PC-3 (cell line): Measurements from ENCODE around the gene LIN28B. TPM values are rescaled to one million over a fixed set of nuclear protein-coding genes. Genes with fewer than 3 reads are reported as not detected.

Source experiments
- ATAC-seq: fragments of 200-7000 bp; cut with Tn5 transposase; 2 replicates; pipeline ENCODE4 v1.9.1; 2020; ENCODE audit warnings: mild to moderate bottlenecking, moderate library complexity
- BruUV-seq: library from RNA; stranded (reverse); fragments of 400-500 nt; replicated peaks from 2 replicates; lab custom pipeline; 2021; lab: Mats Ljungman, UMichigan
- CTCF ChIA-PET: fragments of 300-600 bp; sonication (Branson Sonifier 250); formaldehyde crosslinking; loops from one replicate; lab custom pipeline; 2022; ENCODE audit warnings: antibody characterized with exemption; lab: Charles Lee
- POLR2A ChIA-PET: fragments of 300-600 bp; sonication (Branson Sonifier 250); formaldehyde crosslinking; loops from one replicate; lab custom pipeline; 2022; ENCODE audit warnings: antibody characterized with exemption; ENCODE audit not compliant: unreplicated experiment; lab: Charles Lee
- DNase-seq: peaks from one replicate; pipeline ENCODE4 v3.0.0-alpha.2; 2015
- H2AFZ ChIP-seq: fragments of 300-600 bp; sonication (generic); 2 replicates; pipeline ENCODE4 v1.6.0; 2016; ENCODE audit warnings: antibody characterized with exemption, low read length
- H3F3A ChIP-seq: fragments of 300-600 bp; sonication (generic); one replicate; pipeline ENCODE4 v1.6.0; 2017; ENCODE audit warnings: antibody characterized with exemption, low read length, control low read depth, mild to moderate bottlenecking; ENCODE audit not compliant: unreplicated experiment
- H3K27ac ChIP-seq: fragments of 300-600 bp; sonication (generic); 2 replicates; pipeline ENCODE4 v1.5.1; 2016; ENCODE audit warnings: mild to moderate bottlenecking, low read length
- H3K27me3 ChIP-seq: fragments of 300-600 bp; sonication (generic); 2 replicates; pipeline ENCODE4 v1.6.1; 2016; ENCODE audit warnings: low read length, mixed read lengths
- H3K36me3 ChIP-seq: fragments of 300-600 bp; sonication (generic); 2 replicates; pipeline ENCODE4 v1.6.1; 2016; ENCODE audit warnings: low read depth, mixed run types, low read length, mixed read lengths
- H3K4me1 ChIP-seq: fragments of 300-600 bp; sonication (generic); 2 replicates; pipeline ENCODE4 v1.5.1; 2016; ENCODE audit warnings: low read length; ENCODE audit not compliant: insufficient read depth
- H3K4me2 ChIP-seq: fragments of 300-600 bp; sonication (generic); 2 replicates; pipeline ENCODE4 v1.6.0; 2016; ENCODE audit warnings: low read length
- H3K4me3 ChIP-seq: fragments of 300-600 bp; sonication (generic); 2 replicates; pipeline ENCODE4 v1.5.1; 2016; ENCODE audit warnings: mild to moderate bottlenecking, low read length, mixed read lengths
- H3K79me2 ChIP-seq: fragments of 300-600 bp; sonication (generic); 2 replicates; pipeline ENCODE4 v1.6.1; 2017; ENCODE audit warnings: low read length, mixed read lengths
- H3K9ac ChIP-seq: fragments of 300-600 bp; sonication (generic); 2 replicates; pipeline ENCODE4 v1.6.0; 2016; ENCODE audit warnings: mild to moderate bottlenecking, low read length
- H3K9me2 ChIP-seq: fragments of 300-600 bp; sonication (generic); replicated peaks from 2 replicates; pipeline ENCODE4 v1.6.1; 2016; ENCODE audit warnings: mixed run types, low read length, mixed read lengths
- H3K9me3 ChIP-seq: fragments of 300-600 bp; sonication (generic); 2 replicates; pipeline ENCODE4 v1.6.1; 2016; ENCODE audit warnings: low read length, mixed read lengths
- H4K20me1 ChIP-seq: fragments of 300-600 bp; sonication (generic); 2 replicates; pipeline ENCODE4 v1.6.1; 2016; ENCODE audit warnings: low read length, mixed read lengths
- EZH2 ChIP-seq: fragments of 300-600 bp; sonication (generic); IDR thresholded peaks from one replicate; pipeline ENCODE4 v1.6.1; 2017; ENCODE audit warnings: antibody characterized with exemption, mild to moderate bottlenecking, low read length; ENCODE audit not compliant: unreplicated experiment
- EZH2phosphoT487 ChIP-seq: fragments of 300-600 bp; sonication (generic); IDR thresholded peaks from 2 replicates; pipeline ENCODE4 v1.6.1; 2018; ENCODE audit warnings: mild to moderate bottlenecking, antibody characterized with exemption, low read length, borderline replicate concordance
- intact Hi-C: fragments of 100-400 bp; cut with micrococcal nuclease; formaldehyde crosslinking; loops from 2 replicates; pipeline ENCODE4 v1.9.0; 2023
- total RNA-seq: library from RNA; depleted of rRNA; stranded (reverse); fragments of >200 nt; gene quantifications from 2 replicates; pipeline ENCODE4 v1.2.3, GENCODE V29; 2014
- TF ChIP-seq, protein P1 (sequence below): fragments of 300-600 bp; sonication (generic); conservative IDR thresholded peaks from 2 replicates; pipeline ENCODE4 v1.5.1; 2017; ENCODE audit warnings: antibody characterized with exemption, low read depth, mild to moderate bottlenecking, low read length

LIN28B gene
- total RNA-seq, 1 experiment from 2014 or later: 0.11 TPM

GRCh38 chr6:105021399-105021798, 64.5 kb downstream of the LIN28B start:
- Histone ChIP-seq H4K20me1 (no peaks in the 10 kb centered on the region), H3K27ac (no peak overlapping the region), H3K4me2 (no peak overlapping the region), H3K27me3 (no peaks in the 10 kb centered on the region), H3K36me3 (no peaks in the 10 kb centered on the region), H3K79me2 (no peaks in the 10 kb centered on the region), H3K9me2 (no peaks in the 10 kb centered on the region), H3K9me3 (no peaks in the 10 kb centered on the region), H3F3A (no peaks in the 10 kb centered on the region), H3K4me1 (peaks cover 6% of the 10 kb centered on the region), H3K9ac (no peak overlapping the region), H3K4me3 (no peak overlapping the region), H2AFZ (no peak overlapping the region)
- POLR2A ChIA-PET: no interaction called here
- no TSS peak for BruUV-seq
- no peak for ATAC-seq
- TF ChIP-seq EZH2 (no peak), EZH2phosphoT487 (no peak)
- TF ChIP-seq, protein P1, sequence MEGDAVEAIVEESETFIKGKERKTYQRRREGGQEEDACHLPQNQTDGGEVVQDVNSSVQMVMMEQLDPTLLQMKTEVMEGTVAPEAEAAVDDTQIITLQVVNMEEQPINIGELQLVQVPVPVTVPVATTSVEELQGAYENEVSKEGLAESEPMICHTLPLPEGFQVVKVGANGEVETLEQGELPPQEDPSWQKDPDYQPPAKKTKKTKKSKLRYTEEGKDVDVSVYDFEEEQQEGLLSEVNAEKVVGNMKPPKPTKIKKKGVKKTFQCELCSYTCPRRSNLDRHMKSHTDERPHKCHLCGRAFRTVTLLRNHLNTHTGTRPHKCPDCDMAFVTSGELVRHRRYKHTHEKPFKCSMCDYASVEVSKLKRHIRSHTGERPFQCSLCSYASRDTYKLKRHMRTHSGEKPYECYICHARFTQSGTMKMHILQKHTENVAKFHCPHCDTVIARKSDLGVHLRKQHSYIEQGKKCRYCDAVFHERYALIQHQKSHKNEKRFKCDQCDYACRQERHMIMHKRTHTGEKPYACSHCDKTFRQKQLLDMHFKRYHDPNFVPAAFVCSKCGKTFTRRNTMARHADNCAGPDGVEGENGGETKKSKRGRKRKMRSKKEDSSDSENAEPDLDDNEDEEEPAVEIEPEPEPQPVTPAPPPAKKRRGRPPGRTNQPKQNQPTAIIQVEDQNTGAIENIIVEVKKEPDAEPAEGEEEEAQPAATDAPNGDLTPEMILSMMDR: no peak
- no peak for DNase-seq
- CTCF ChIA-PET: no interaction called here
- intact Hi-C loops: no loop called here

- ATAC-seq (no peak), DNase-seq (no peak)
- H3K4me3 ChIP-seq: no peak overlapping the region
- H3F3A ChIP-seq: no peaks in the 10 kb centered on the region
- intact Hi-C loops: no loop called here
- no peak overlapping the region for H2AFZ ChIP-seq
- no peak overlapping the region for H3K9ac ChIP-seq
- ChIA-PET CTCF (no interaction called here), POLR2A (no interaction called here)
- H3K9me3 ChIP-seq: no peaks in the 10 kb centered on the region
- no peaks in the 10 kb centered on the region for H4K20me1 ChIP-seq
- H3K4me1 ChIP-seq: peaks cover 6% of the 10 kb centered on the region
- H3K27ac ChIP-seq: no peak overlapping the region
- no peaks in the 10 kb centered on the region for H3K27me3 ChIP-seq
- TF ChIP-seq EZH2phosphoT487 (no peak), EZH2 (no peak)
- TF ChIP-seq, protein P1: no peak
- no peak overlapping the region for H3K4me2 ChIP-seq
- H3K79me2 ChIP-seq: no peaks in the 10 kb centered on the region
- no TSS peak for BruUV-seq
- H3K9me2 ChIP-seq: no peaks in the 10 kb centered on the region
- H3K36me3 ChIP-seq: no peaks in the 10 kb centered on the region
Observed at GRCh38 chr6:105022416-105022815, 65.5 kb downstream of the LIN28B start.

GRCh38 chr6:105024803-105025202, 67.9 kb downstream of the LIN28B start:
- intact Hi-C loops: no loop called here
- CTCF ChIA-PET: interaction anchor here (0.6 kb wide), 1 partner anchor 448 kb away, joined by 4 read pairs; no protein-coding TSS in a partner anchor
- POLR2A ChIA-PET: no interaction called here
- BruUV-seq: no TSS peak
- Histone ChIP-seq H3K9me3 (no peaks in the 10 kb centered on the region), H3F3A (no peaks in the 10 kb centered on the region), H3K79me2 (no peaks in the 10 kb centered on the region), H3K4me2 (no peak overlapping the region), H3K27ac (no peak overlapping the region), H3K4me3 (no peak overlapping the region), H3K36me3 (no peaks in the 10 kb centered on the region), H2AFZ (peak overlapping the region; percentile 42; the same call in 1 of the 2 replicates), H3K9me2 (no peaks in the 10 kb centered on the region), H3K4me1 (no peaks in the 10 kb centered on the region), H3K27me3 (no peaks in the 10 kb centered on the region), H3K9ac (no peak overlapping the region), H4K20me1 (no peaks in the 10 kb centered on the region)
- ATAC-seq (no peak), DNase-seq (no peak)
- TF ChIP-seq EZH2: no peak
- TF ChIP-seq, protein P1: no peak
- no peak for TF ChIP-seq EZH2phosphoT487
